Peyer's patch (tissue), 4 donors: ENCODE results near the gene MSMB. TPM values are rescaled to one million over a fixed set of nuclear protein-coding genes. Genes with fewer than 3 reads are reported as not detected.
"Not testable (repeated sequence)": the region's sequence is repeated elsewhere in the genome, so short reads cannot be mapped to it uniquely, and the experiment has no call there.

Source experiments
- DNase-seq, 3 donors: peaks; one replicate each; pipeline ENCODE4 v3.0.0-alpha.2; 2017 to 2019
- H3K27ac ChIP-seq, 4 donors: fragments of 200-600 bp; sonication (generic); one replicate each; pipeline ENCODE4 v1.5.1; 2016 to 2019
- H3K27me3 ChIP-seq, 2 donors: fragments of 200-600 bp; sonication (generic); one replicate each; pipeline ENCODE4 v1.5.1; 2019
- H3K36me3 ChIP-seq, 3 donors: fragments of 200-600 bp; sonication (generic); one replicate each; pipeline ENCODE4 v1.5.1; 2016 to 2019
- H3K4me1 ChIP-seq, 4 donors: fragments of 200-600 bp; sonication (generic); one replicate each; pipeline ENCODE4 v1.5.1; 2016 to 2019
- H3K4me3 ChIP-seq, 4 donors: fragments of 200-600 bp; sonication (generic); 1 replicate in 3 of 4; 2 replicates in 1 of 4; pipeline ENCODE4 v1.5.1; 2016 to 2019; ENCODE audit warnings: mild to moderate bottlenecking in 1 of 4
- H3K9me3 ChIP-seq, 4 donors: fragments of 200-600 bp; sonication (generic); one replicate each; pipeline ENCODE4 v1.5.1; 2016 to 2019; ENCODE audit warnings: mild to moderate bottlenecking in 1 of 4
- CTCF ChIP-seq, 6 experiments: fragments of 450-650 bp in 4 of 6; fragments of 200-600 bp in 2 of 6; sonication (generic) in 1 of 6; IDR thresholded peaks; one replicate each; pipeline ENCODE4 v1.5.1; 2017 to 2019; ENCODE audit warnings: antibody characterized with exemption in 6 of 6, mild to moderate bottlenecking in 3 of 6, moderate library complexity in 1 of 6
- POLR2A ChIP-seq, 2 donors: fragments of 450-650 bp; IDR thresholded peaks; one replicate each; pipeline ENCODE4 v1.5.1; 2017; ENCODE audit warnings: antibody characterized with exemption in 2 of 2, mild to moderate bottlenecking in 2 of 2, moderate library complexity in 2 of 2
- total RNA-seq, 4 donors: library from RNA; depleted of rRNA; stranded (reverse); fragments of >200 nt; gene quantifications; one replicate each; pipeline ENCODE4 v1.1.0, GENCODE V29; 2016

MSMB gene, protein sequence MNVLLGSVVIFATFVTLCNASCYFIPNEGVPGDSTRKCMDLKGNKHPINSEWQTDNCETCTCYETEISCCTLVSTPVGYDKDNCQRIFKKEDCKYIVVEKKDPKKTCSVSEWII
- total RNA-seq, result not detected

DNA sequence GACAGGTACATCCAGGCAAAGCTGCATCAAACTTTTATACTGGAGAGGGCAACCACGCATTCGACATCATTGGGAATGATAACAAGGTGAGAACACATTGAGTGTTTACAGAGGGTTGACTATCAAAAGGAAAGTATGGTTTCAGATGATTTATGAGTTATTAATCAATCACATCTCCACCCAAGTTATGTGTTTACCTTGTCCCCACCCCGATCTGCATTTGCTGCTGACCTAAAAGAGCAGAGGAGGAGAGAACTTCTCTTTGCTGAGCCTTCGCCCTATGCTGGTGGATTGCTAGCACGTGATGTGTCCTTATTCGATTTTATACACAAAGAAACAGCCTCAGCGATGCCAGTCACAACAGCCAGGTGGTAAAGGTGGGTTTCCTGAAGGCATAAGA, at the start of gene MSMB:
TSS of gene MSMB (minus strand) at position 9 of the 400 bp plus-strand sequence. CDS start 32 bp downstream, outside the sequence.
- TF ChIP-seq CTCF (IDR thresholded peaks at IDR 0.05), result no peak
- TF ChIP-seq POLR2A (IDR thresholded peaks at IDR 0.05), result no peak
- Histone ChIP-seq H3K4me1 (no peaks in the 10 kb centered on the region), H3K36me3 (no peaks in the 10 kb centered on the region), H3K9me3 (no peaks in the 10 kb centered on the region), H3K27ac (no peak within 1 kb of the TSS), H3K27me3 (no peaks in the 10 kb centered on the region), H3K4me3 (no peak within 1 kb of the TSS)
- DNase-seq, result no peak

DNA sequence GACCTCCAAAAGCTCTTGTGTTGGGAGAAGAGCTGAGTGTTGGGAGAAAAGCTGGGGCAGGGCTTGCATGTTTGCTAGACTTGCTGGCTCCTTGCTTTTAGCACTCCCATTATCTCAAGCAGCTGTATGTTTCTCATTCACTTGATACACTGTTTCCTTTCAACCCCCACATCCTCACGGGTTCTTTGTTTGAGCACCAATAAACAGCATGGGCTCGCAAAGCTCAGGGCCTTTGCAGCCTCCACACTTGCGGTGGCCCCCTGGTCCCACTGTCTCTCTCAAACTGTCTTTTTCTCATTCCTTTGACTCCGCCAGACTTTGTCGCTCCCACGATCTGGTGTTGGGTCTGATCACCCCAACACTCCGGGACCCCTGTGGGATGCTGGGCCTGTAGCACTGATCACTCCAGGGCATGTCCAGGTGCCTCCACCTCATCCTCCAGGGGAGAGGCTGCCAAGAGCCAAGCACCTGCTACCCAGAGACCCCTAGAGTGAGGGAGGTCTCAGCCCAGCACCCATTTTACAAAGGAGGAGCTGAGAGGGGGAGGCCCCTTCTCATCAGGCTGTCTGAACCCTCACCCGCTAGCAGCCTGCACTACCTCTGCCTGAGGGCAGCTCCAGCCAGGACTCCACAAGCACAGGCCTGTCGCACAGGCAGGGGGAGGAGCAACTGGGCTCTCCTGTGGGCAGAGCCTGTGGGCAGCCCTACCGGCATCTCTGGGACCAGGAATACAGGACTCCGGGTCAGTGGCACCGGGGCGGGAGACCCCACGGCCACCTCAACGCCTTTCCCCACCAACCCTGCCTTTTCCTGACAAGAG, 49.1 kb upstream of the MSMB start:
- TF ChIP-seq POLR2A (IDR thresholded peaks at IDR 0.05), result no peak
- no peak for TF ChIP-seq CTCF (IDR thresholded peaks at IDR 0.05)
- Histone ChIP-seq H3K4me1 (peaks cover 0 to 25% (median 2%) of the 10 kb centered on the region in 4 donors), H3K4me3 (no peak overlapping the region), H3K9me3 (no peaks in the 10 kb centered on the region), H3K36me3 (no peaks in the 10 kb centered on the region), H3K27ac (peak overlapping the region in 1 of 4 donors; percentile 76), H3K27me3 (no peaks in the 10 kb centered on the region)
- DNase-seq, result no peak

DNA sequence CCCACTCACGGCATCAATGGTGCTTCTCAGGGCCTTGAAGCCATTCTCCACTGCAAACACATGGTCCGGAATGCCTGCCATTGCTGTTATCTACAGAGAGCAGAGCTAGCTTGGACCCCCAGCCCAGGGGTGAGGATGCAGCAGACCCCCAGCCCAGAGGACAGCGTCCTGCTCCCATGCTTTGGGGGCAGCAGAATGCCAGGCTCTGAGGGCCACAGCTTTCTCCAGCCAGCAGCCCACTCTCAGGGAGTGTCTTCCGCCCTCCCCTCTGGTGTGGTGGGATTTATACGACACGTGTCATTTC, 48.1 kb upstream of the MSMB start:
- no peaks in the 10 kb centered on the region for H3K9me3 ChIP-seq
- no peaks in the 10 kb centered on the region for H3K36me3 ChIP-seq
- no peak for TF ChIP-seq CTCF (IDR thresholded peaks at IDR 0.05)
- TF ChIP-seq POLR2A (IDR thresholded peaks at IDR 0.05), result no peak
- peak overlapping the region in 1 of 4 donors; percentile 76 for H3K27ac ChIP-seq
- no peak for DNase-seq
- no peaks in the 10 kb centered on the region for H3K27me3 ChIP-seq
- peaks cover 0 to 25% (median 2%) of the 10 kb centered on the region in 4 donors for H3K4me1 ChIP-seq
- peak overlapping the region in 1 of 4 donors; percentile 9 for H3K4me3 ChIP-seq

DNA sequence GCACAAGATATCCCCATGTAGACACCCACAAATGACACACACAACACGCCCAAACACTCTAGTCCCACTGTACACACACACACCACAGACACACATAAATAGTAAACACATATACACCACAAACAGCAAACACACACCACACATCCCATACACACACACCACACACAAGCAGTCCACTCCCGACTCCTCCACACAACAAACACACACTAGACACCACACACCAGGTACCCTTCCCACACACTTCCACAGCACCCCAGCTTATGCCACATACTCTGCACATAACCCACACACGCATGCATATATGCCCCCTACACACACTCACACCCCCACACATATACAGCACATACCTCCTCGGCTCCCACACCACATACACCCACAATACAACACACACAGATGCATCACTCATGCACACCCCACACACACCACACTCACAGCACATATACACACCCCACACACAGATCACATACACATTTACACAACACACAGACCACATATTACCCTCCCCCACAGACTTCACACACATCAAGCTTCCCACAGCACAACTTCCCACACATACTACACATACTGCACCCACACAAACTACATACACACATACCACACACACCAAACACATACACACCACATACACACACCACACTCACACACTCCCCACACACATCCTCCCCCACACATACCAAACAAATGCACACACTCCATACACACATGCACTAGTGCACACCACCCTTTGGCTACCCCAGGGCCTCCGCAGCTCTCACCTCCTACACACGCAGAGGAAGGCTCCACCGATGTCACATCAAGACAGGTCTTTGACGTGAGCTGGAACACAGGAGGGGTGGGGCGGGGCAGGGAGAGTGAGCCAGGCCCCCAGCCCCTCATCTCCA, 47.5 kb upstream of the MSMB start:
- Histone ChIP-seq H3K4me1 (peaks cover 0 to 25% (median 2%) of the 10 kb centered on the region in 4 donors), H3K27ac (peak overlapping the region in 1 of 4 donors; percentile 76), H3K4me3 (peak overlapping the region in 1 of 4 donors; percentile 9)
- DNase-seq, result peak in 1 of 3 donors; percentile 54
- H3K36me3 ChIP-seq, H3K9me3 ChIP-seq, H3K27me3 ChIP-seq: not testable (repeated sequence)

DNA sequence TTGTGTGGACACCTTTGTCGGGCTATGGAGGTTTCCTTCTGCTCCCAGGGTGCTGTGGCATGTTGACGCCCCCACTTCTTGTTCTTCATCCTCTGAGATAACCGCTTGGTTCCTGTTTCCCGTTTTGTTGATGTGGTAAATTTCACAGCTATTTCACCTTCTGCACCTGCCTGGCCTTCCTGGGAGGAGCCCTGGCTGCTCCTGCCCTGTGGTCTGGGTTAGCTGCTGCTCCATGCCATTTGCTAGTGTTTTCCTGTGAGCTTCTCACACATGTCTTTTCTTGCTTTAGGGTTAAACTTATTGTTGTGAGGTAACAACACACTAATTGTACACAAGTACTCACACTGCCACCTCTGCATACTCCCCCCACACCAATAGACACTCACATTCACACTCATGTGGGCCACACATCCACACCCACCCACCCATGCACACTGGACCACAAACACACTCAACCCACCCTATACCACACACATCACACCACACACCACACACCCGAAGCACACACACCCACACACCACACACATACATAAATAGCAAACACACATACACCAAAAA, 46.5 kb upstream of the MSMB start:
- Histone ChIP-seq H3K27me3 (no peaks in the 10 kb centered on the region), H3K27ac (peak overlapping the region in 1 of 4 donors; percentile 76), H3K36me3 (no peaks in the 10 kb centered on the region), H3K4me3 (peak overlapping the region in 1 of 4 donors; percentile 13), H3K4me1 (peaks cover 0 to 24% (median 2%) of the 10 kb centered on the region in 4 donors), H3K9me3 (no peaks in the 10 kb centered on the region)
- DNase-seq, result peak in 1 of 3 donors; percentile 74
- no peak for TF ChIP-seq CTCF (IDR thresholded peaks at IDR 0.05)
- no peak for TF ChIP-seq POLR2A (IDR thresholded peaks at IDR 0.05)
